ENCODE data around the gene DACH1.

DACH1 gene

GRCh38 chr13:71626421-71627117 is 240.4 kb downstream of the DACH1 start:
- H3K4me3 ChIP-seq (ENCODE audit: low read depth, low read length), result no peak overlapping the region
- no peak for DNase-seq (ENCODE audit: low read depth)
- TF ChIP-seq, protein P1, sequence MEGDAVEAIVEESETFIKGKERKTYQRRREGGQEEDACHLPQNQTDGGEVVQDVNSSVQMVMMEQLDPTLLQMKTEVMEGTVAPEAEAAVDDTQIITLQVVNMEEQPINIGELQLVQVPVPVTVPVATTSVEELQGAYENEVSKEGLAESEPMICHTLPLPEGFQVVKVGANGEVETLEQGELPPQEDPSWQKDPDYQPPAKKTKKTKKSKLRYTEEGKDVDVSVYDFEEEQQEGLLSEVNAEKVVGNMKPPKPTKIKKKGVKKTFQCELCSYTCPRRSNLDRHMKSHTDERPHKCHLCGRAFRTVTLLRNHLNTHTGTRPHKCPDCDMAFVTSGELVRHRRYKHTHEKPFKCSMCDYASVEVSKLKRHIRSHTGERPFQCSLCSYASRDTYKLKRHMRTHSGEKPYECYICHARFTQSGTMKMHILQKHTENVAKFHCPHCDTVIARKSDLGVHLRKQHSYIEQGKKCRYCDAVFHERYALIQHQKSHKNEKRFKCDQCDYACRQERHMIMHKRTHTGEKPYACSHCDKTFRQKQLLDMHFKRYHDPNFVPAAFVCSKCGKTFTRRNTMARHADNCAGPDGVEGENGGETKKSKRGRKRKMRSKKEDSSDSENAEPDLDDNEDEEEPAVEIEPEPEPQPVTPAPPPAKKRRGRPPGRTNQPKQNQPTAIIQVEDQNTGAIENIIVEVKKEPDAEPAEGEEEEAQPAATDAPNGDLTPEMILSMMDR (IDR thresholded peaks at IDR 0.05; ENCODE audit: control insufficient read depth, extremely low read depth, insufficient read depth), result no peak

- no peak for DNase-seq (ENCODE audit: low read depth)
- TF ChIP-seq, protein P1 (IDR thresholded peaks at IDR 0.05; ENCODE audit: control insufficient read depth, extremely low read depth, insufficient read depth), result no peak
- no peak overlapping the region for H3K4me3 ChIP-seq (ENCODE audit: low read depth, low read length)
Observed at GRCh38 chr13:71625694-71626093, 241.3 kb downstream of the DACH1 start.

DNA sequence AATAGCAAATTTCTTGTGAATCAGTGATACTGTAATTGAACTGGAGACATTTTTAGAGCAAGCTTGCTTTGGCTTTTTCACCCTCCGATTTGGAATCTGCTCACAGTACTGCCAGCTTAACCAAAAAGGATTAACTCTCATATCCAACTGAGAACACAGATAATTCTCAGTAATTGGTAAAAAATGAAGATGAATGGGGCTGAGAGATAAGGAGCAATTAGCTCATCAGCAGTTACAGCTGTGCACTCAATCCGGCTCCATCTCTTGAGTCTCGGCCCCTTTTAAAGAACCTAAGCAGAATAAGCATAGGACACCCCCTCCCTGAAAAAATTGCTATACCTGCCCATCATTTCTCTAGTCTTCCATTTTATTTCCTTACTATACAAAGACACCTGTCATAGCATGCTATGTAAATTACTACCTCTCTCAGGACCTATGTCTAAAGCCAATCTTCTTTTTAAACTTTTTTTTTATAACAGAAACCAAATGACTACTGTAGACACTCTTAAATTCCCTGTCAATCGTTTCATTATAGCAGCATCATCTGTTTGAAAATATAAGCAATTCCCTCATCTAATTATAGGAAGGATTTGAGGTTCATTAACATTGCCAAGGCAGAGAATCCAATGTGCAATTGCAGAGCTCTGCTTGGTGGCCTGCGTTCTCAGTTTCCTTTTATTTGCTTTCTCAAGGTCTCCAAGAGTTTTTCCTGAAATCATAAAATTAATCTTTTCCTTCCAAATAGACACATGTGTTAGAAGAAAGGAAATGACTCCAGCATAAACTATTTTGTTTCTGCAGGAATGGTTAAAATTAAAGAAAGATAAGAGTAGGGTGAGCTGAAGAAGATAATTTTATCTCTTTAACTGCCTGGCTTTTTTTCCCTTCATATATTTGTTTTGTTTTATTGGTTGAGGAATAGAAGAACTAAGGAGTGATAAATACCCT is 242.1 kb downstream of the DACH1 start:
- H3K4me3 ChIP-seq (ENCODE audit: low read depth, low read length), result no peak overlapping the region
- DNase-seq (ENCODE audit: low read depth), result no peak
- TF ChIP-seq, protein P1 (IDR thresholded peaks at IDR 0.05; ENCODE audit: control insufficient read depth, extremely low read depth, insufficient read depth), result no peak

DNA sequence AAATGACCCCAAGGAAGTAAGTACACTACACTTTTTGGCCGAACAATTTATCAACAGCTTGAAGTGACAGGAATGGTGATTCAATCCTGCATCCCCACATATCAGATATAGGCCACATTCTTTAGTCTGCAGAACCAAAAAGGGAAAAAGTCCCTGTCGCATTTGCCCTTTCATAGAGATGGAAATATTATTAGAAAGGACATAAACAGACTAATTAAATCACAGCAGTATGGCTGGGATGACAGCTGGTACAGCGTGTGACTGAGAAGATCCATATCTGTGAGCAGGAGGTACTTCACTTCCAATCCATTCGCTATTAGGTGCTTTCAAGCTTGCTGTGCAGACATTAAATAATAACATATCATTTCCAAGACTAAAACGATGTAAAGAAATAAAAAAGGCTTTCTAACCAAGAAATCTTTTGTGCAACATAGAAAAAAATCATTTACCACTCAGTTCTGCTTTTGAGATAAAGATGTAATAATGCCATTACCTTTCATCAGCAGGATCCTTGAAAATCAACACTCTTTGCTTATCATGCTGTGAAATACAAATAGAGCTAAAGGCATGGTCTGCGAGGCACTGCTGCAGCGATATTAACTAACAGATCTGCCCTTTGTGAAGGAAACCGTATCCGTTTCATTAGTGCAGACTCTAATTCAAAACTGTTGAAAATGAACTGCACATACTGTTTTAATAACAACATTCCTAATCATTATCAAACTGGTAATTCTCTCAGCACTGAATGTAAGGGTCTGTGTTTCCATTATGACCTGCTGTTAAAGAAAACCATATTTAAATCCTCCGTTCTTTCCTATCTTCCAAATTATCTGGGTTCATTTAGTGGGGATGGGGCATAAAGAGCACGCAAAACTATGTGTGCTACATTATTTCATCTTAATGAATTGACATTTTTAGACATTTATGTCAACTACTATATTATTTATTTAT is 245.6 kb downstream of the DACH1 start:
- DNase-seq (ENCODE audit: low read depth), result no peak
- H3K4me3 ChIP-seq (ENCODE audit: low read depth, low read length), result no peak overlapping the region
- TF ChIP-seq, protein P1 (IDR thresholded peaks at IDR 0.05; ENCODE audit: control insufficient read depth, extremely low read depth, insufficient read depth), result no peak

GRCh38 chr13:71619096-71619495 is 247.9 kb downstream of the DACH1 start:
- no peak for DNase-seq (ENCODE audit: low read depth)
- no peak overlapping the region for H3K4me3 ChIP-seq (ENCODE audit: low read depth, low read length)
- TF ChIP-seq, protein P1 (IDR thresholded peaks at IDR 0.05; ENCODE audit: control insufficient read depth, extremely low read depth, insufficient read depth), result no peak

DNA sequence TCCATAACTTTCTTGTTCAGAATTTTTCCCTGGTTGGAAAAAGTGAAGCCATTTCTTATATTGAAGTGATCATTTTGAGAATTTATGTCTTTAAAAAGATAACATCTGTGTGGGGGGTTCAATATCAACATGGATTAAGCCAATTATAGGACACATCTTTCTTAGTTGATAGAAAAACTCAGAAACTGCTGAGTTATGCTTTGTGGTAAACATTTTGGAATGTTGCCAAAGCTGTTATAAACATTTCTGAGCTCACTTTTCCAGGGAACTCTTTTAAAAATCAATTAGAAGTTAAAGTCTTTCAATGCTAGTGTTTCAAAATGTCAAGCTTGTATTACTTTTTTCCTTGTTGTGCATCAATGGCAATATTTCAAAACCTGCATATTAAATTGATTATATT is 248.8 kb downstream of the DACH1 start:
- no peak for DNase-seq (ENCODE audit: low read depth)
- TF ChIP-seq, protein P1 (IDR thresholded peaks at IDR 0.05; ENCODE audit: control insufficient read depth, extremely low read depth, insufficient read depth), result no peak
- no peak overlapping the region for H3K4me3 ChIP-seq (ENCODE audit: low read depth, low read length)
